ENCODE results near the gene ST14. TPM values are rescaled to one million over a fixed set of nuclear protein-coding genes. Genes with fewer than 3 reads are reported as not detected.

Gene ST14
- total RNA-seq, 1 donor from 2014 or later = 22.6 TPM

- peaks cover 32% of the 10 kb centered on the region for H3K4me1 Mint-ChIP-seq
- POLR2A ChIA-PET = interaction anchor here (1.1 to 1.4 kb wide), 2 partner anchors 36 to 198 kb away, joined by 5 to 6 read pairs; no protein-coding TSS in a partner anchor
- intact Hi-C loops (cut with micrococcal nuclease) = loop anchor here (2.0 kb wide), 1 partner anchor 37 kb away; no protein-coding TSS in a partner anchor
- ATAC-seq (ENCODE audit: low read depth) = peak; percentile 84
- peak overlapping the region; percentile 2 for H3K27ac Mint-ChIP-seq
- CTCF ChIA-PET = interaction anchor here (0.6 to 1.2 kb wide), 3 partner anchors 11 to 233 kb away, joined by 3 to 6 read pairs (median 3); no protein-coding TSS in a partner anchor
- DNase-seq = no peak
- TF ChIP-seq, protein P1, sequence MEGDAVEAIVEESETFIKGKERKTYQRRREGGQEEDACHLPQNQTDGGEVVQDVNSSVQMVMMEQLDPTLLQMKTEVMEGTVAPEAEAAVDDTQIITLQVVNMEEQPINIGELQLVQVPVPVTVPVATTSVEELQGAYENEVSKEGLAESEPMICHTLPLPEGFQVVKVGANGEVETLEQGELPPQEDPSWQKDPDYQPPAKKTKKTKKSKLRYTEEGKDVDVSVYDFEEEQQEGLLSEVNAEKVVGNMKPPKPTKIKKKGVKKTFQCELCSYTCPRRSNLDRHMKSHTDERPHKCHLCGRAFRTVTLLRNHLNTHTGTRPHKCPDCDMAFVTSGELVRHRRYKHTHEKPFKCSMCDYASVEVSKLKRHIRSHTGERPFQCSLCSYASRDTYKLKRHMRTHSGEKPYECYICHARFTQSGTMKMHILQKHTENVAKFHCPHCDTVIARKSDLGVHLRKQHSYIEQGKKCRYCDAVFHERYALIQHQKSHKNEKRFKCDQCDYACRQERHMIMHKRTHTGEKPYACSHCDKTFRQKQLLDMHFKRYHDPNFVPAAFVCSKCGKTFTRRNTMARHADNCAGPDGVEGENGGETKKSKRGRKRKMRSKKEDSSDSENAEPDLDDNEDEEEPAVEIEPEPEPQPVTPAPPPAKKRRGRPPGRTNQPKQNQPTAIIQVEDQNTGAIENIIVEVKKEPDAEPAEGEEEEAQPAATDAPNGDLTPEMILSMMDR (IDR thresholded peaks at IDR 0.05) = no peak
- no peaks in the 10 kb centered on the region for H3K27me3 Mint-ChIP-seq
- peaks cover 49% of the 10 kb centered on the region for H3K36me3 Mint-ChIP-seq (ENCODE audit: low read depth)
- H3K4me3 Mint-ChIP-seq = no peak overlapping the region
- no peaks in the 10 kb centered on the region for H3K9me3 Mint-ChIP-seq
Measured at GRCh38 chr11:130202009-130202817, 42.6 kb downstream of the ST14 start.

DNA sequence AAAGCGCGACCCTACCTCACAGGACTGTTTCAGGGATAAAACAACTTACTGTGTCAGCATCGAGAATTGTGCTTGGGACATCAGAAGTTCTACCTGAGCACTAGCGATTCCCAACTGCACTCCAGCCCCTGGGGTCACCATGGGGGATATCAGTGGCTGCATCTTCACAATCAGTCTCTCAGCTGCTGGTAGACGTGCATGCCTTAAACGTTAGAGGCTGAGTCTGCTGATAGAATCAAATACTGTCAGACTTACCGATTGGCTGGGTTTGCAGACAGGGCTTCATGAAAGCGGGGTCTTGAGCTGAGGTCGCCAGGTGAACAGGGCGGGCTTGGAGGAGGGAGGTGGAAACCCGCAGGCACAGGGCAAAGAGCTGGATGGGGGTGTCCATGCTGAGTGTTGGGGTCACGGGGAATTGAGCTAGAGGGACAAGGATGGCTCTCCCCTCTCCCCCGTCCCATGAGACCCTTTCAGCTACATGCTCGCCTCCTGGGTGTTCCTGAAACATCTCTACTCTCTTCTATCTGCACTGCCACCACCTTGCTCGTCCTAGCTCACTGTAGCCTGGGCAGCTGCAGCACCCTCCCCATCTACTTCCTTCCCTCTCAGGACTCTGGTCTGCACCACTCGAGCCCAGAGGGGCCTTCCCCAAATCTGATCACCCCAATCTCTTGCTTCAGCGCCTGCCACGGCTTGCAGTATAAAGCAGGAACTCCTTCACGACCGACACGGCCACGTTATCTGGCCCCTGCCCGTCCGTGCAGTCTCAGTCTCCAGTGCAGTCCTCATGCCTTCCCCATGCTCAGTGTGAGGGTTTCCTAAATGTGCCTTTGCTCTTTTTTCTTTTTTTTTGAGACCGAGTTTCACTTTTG is 43.5 kb downstream of the ST14 start:
- H3K4me3 Mint-ChIP-seq = no peak overlapping the region
- peaks cover 49% of the 10 kb centered on the region for H3K36me3 Mint-ChIP-seq (ENCODE audit: low read depth)
- peak; percentile 33 for ATAC-seq (ENCODE audit: low read depth)

DNA sequence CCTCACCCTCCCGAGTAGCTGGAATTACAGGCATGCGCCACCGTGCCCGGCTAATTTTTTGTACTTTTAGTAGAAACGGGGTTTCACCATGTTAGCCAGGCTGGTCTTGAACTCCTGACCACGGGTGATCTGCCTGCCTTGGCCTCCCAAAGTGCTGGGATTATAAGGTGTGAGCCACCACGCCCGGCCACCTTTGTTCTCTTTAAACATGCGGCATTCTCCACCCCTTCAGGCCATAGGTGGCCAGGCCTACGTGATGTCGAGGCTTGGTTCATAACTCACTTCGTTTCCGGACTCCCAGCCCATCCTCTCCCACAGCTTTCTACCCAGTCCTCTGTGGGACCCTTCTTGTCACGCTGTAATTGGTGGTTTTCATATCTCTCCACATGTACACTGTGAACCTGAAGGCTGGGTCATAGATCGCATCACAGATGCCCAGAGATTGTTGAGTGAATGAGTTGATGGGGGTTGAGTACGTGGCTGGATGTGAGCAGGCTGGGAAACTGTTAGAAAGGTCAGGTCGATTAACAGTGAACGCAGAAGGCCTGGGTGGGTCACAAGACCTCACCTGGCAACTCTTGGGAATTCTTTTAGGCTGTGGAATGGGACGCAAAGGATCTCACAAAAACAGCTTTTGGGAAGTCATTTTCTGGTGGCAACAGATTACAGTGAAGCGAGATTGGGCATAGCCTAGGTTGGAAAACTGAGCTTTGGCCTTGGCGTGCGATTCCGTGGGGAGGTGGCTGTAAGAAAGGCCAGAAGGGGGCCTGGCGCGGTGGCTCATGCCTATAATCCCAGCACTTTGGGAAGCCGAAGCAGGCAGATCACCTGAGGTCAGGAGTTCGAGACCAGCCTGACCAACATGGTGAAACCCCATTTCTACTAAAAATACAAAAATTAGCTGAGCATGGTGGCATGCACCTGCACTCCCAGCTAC is 44.5 kb downstream of the ST14 start:
- POLR2A ChIA-PET = interaction anchor here (1.4 kb wide), 1 partner anchor 38 kb away, joined by 6 read pairs; no protein-coding TSS in a partner anchor
- no peak for DNase-seq
- Mint-ChIP-seq H3K27me3 (no peaks in the 10 kb centered on the region), H3K4me1 (peaks cover 32% of the 10 kb centered on the region), H3K9me3 (no peaks in the 10 kb centered on the region), H3K36me3 (ENCODE audit: low read depth) (peaks cover 51% of the 10 kb centered on the region), H3K27ac (no peak overlapping the region), H3K4me3 (no peak overlapping the region)
- no peak for ATAC-seq (ENCODE audit: low read depth)
- intact Hi-C loops (cut with micrococcal nuclease) = loop anchor here (2.0 kb wide), 1 partner anchor 39 kb away; no protein-coding TSS in a partner anchor
- CTCF ChIA-PET = interaction anchor here (1.0 kb wide), 1 partner anchor 9 kb away, joined by 4 read pairs; no protein-coding TSS in a partner anchor
- TF ChIP-seq, protein P1 (IDR thresholded peaks at IDR 0.05) = no peak

More for the DNA sequence above, 43.5 kb downstream of the ST14 start:
- no peaks in the 10 kb centered on the region for H3K27me3 Mint-ChIP-seq
- TF ChIP-seq, protein P1 (IDR thresholded peaks at IDR 0.05) = no peak
- POLR2A ChIA-PET = interaction anchor here (1.4 kb wide), 1 partner anchor 37 kb away, joined by 6 read pairs; no protein-coding TSS in a partner anchor
- no peaks in the 10 kb centered on the region for H3K9me3 Mint-ChIP-seq
- CTCF ChIA-PET = interaction anchor here (0.8 to 1.2 kb wide), 2 partner anchors 10 to 71 kb away, joined by 3 to 6 read pairs; no protein-coding TSS in a partner anchor
- no peak for DNase-seq
- peaks cover 32% of the 10 kb centered on the region for H3K4me1 Mint-ChIP-seq
- intact Hi-C loops (cut with micrococcal nuclease) = loop anchor here (2.0 kb wide), 1 partner anchor 38 kb away; no protein-coding TSS in a partner anchor
- peak overlapping the region; percentile 56 for H3K27ac Mint-ChIP-seq

DNA sequence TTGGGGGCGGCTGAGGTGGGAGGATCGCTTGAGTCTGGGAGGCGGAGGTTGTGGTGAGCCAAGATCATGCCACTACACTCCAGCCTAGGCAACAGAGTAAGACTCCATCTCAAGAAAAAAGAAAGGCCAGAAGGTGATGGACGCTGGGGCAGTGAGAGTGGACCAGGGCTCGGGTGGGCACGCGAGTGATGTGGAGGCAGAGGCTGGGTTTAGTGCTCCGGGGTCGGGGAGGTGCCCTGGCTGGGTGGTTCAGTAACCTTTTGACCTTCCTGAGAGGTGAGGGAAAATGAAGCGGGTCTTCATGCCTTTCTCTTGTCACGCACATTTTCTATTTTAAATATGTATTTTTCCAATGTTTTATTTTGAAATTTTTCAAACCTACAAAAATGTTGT is 45.1 kb downstream of the ST14 start:
- no peak for DNase-seq
- ChIA-PET CTCF (interaction anchor here (1.0 kb wide), 1 partner anchor 8 kb away, joined by 4 read pairs; no protein-coding TSS in a partner anchor), POLR2A (no interaction called here)
- H3K27ac Mint-ChIP-seq = no peak overlapping the region
- peaks cover 32% of the 10 kb centered on the region for H3K4me1 Mint-ChIP-seq
- intact Hi-C loops (cut with micrococcal nuclease) = no loop called here
- no peaks in the 10 kb centered on the region for H3K27me3 Mint-ChIP-seq
- TF ChIP-seq, protein P1 (IDR thresholded peaks at IDR 0.05) = no peak
- H3K4me3 Mint-ChIP-seq = no peak overlapping the region
- no peaks in the 10 kb centered on the region for H3K9me3 Mint-ChIP-seq
- ATAC-seq (ENCODE audit: low read depth) = no peak
- H3K36me3 Mint-ChIP-seq (ENCODE audit: low read depth) = peaks cover 52% of the 10 kb centered on the region
